Colonic mucosa (tissue), 4 donors: ENCODE data around the gene DNLZ. TPM values are rescaled to one million over a fixed set of nuclear protein-coding genes. Genes with fewer than 3 reads are reported as not detected.

ENCODE experiments used
- DNase-seq: peaks from one replicate; pipeline ENCODE4 v3.0.0-alpha.2; 2020
- H3K27ac ChIP-seq: fragments of 200-600 bp; one replicate; pipeline ENCODE4 v1.8.0; 2021
- H3K27me3 ChIP-seq: fragments of 200-600 bp; one replicate; pipeline ENCODE4 v1.8.0; 2021
- H3K36me3 ChIP-seq: fragments of 200-600 bp; one replicate; pipeline ENCODE4 v1.8.0; 2021
- H3K4me1 ChIP-seq: fragments of 200-600 bp; one replicate; pipeline ENCODE4 v1.8.0; 2021; ENCODE audit warnings: mild to moderate bottlenecking
- H3K4me3 ChIP-seq: fragments of 200-600 bp; one replicate; pipeline ENCODE4 v1.8.0; 2021
- H3K9ac ChIP-seq, 2 donors: one replicate each; pipeline ENCODE4 v1.7.0; 2013; ENCODE audit warnings: control low read depth in 2 of 2, low read depth in 2 of 2, low read length in 2 of 2
- H3K9me3 ChIP-seq: fragments of 200-600 bp; one replicate; pipeline ENCODE4 v1.8.0; 2021
- intact Hi-C: fragments of 100-400 bp; cut with DNase I; formaldehyde crosslinking; loops from one replicate; pipeline ENCODE4 v1.14.1; 2022
- total RNA-seq, 2 donors: library from RNA; stranded (reverse); fragmentation: NEBNext Ultra II Directional in 1 of 2; extraction: Animal tissue kit (Norgen Biotek cat#: 25700) in 1 of 2; gene quantifications; one replicate each; pipeline ENCODE4 v1.2.1, GENCODE V29; 2021
- TF ChIP-seq, protein P1 (sequence below): fragments of 200-600 bp; IDR thresholded peaks from one replicate; pipeline ENCODE4 v1.8.0; 2022; ENCODE audit warnings: antibody characterized with exemption, mild to moderate bottlenecking
- donor health status: healthy.
- donor health status: DM: no; HTN: no; CAD: no.
- donor health status: DM: no; HTN: no; CAD: no.

Gene DNLZ
- total RNA-seq, 2 donors from 2014 or later = 10.0 to 10.8 TPM

DNA sequence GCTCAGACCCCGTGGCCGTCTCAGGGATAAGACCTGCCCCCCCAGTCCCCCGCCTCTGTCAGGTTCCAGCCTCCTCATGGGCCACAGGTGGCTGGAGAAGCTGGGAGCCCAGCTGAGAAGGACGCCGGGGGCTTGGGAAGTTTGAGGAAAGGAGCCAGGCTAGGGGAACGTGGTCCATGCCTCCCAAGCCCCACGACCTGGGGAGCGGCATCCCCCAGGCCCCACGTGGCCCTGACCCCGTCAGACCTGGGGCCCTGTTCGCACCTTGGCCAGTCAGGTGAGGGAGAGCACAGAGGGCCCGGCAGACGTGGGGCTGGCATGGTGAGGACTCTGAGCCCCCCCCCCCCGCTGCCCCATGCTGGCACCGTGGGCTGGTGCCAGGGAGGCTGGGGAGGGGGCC is 32.5 kb downstream of the DNLZ start:
- TF ChIP-seq, protein P1, sequence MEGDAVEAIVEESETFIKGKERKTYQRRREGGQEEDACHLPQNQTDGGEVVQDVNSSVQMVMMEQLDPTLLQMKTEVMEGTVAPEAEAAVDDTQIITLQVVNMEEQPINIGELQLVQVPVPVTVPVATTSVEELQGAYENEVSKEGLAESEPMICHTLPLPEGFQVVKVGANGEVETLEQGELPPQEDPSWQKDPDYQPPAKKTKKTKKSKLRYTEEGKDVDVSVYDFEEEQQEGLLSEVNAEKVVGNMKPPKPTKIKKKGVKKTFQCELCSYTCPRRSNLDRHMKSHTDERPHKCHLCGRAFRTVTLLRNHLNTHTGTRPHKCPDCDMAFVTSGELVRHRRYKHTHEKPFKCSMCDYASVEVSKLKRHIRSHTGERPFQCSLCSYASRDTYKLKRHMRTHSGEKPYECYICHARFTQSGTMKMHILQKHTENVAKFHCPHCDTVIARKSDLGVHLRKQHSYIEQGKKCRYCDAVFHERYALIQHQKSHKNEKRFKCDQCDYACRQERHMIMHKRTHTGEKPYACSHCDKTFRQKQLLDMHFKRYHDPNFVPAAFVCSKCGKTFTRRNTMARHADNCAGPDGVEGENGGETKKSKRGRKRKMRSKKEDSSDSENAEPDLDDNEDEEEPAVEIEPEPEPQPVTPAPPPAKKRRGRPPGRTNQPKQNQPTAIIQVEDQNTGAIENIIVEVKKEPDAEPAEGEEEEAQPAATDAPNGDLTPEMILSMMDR = no peak

DNA sequence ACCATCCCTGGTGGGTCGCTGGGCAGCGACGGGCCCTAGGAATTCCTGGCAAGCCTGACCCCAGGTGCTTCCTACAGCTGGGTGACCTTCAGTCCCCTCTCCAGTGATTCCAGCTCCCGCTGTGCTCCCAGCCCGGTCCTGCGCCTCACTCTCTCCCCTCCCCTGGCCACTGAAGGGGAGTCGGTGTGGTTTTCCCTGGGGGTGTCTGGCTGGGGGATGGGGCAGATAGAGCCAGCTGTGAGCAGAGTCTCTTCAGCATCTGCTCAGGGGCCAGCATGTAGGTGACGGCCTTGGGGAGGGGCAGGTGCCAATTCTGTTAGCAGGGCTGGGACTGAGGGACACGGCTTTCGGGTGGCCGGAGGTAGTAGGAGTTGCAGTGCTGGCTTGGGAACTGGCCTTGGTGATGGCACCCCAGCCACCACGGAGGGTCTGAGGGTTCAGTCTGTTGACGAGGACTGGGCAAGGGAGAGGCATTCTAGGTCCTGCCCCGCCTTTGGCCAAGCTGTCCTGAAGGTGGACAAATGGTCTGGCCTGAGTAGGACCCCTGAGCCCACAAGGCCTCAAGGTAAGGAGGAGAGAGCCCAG is 33.0 kb downstream of the DNLZ start:
- no peak overlapping the region for H3K4me3 ChIP-seq
- intact Hi-C loops = loop anchor here (10.0 kb wide), 1 partner anchor 304 kb away; no protein-coding TSS in a partner anchor
- DNase-seq = no peak

More for the DNA sequence above, 32.5 kb downstream of the DNLZ start:
- Histone ChIP-seq H3K27ac (no peak overlapping the region), H3K4me3 (no peak overlapping the region), H3K9me3 (no peaks in the 10 kb centered on the region), H3K4me1 (no peaks in the 10 kb centered on the region), H3K36me3 (no peaks in the 10 kb centered on the region), H3K9ac (no peak overlapping the region), H3K27me3 (peaks cover 8% of the 10 kb centered on the region)
- intact Hi-C loops = loop anchor here (10.0 kb wide), 1 partner anchor 304 kb away; no protein-coding TSS in a partner anchor
- no peak for DNase-seq

DNA sequence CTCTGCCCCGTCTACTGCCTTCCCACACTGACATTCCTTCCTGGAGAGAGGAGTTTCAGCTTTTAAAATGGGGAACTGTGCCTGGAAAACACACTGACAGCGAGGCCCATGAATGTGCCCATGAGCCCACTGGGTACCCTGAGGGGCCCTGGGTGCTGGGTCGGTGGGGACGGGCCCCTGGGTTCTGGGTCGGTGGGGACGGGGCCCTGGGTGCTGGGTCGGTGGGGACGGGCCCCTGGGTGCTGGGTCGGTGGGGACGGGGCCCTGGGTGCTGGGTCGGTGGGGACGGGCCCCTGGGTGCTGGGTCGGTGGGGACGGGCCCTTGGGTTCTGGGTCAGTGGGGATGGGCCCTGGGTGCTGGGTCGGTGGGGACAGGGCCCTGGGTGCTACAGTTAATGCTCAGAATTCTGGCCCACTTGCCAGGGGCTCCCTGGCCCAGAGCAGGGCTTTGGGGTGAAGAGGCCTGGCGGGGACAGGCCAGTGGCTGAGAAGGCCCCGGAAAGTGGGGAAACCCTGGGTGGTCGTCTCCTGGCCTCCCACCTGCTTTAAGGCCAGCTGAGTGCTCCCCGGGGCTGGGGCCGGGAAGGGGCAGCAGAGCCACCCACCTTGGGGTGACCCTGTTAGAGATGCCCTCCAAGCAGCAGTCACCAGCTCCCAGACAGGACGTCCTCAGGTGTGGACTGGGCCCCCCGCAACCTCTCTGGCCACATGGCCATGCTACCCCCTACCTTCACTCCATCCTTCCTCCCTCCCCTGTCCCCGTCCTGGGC is 33.7 kb downstream of the DNLZ start:
- Histone ChIP-seq H3K9me3 (no peaks in the 10 kb centered on the region), H3K4me1 (no peaks in the 10 kb centered on the region), H3K27me3 (peaks cover 10% of the 10 kb centered on the region), H3K4me3 (no peak overlapping the region), H3K36me3 (no peaks in the 10 kb centered on the region), H3K9ac (no peak overlapping the region), H3K27ac (no peak overlapping the region)
- TF ChIP-seq, protein P1 = no peak
- no peak for DNase-seq
- intact Hi-C loops = loop anchor here (10.0 kb wide), 1 partner anchor 305 kb away; no protein-coding TSS in a partner anchor

More for the DNA sequence above, 33.0 kb downstream of the DNLZ start:
- no peaks in the 10 kb centered on the region for H3K4me1 ChIP-seq
- TF ChIP-seq, protein P1 = no peak
- H3K9ac ChIP-seq = no peak overlapping the region
- H3K27me3 ChIP-seq = peaks cover 10% of the 10 kb centered on the region
- no peaks in the 10 kb centered on the region for H3K36me3 ChIP-seq
- H3K9me3 ChIP-seq = no peaks in the 10 kb centered on the region
- H3K27ac ChIP-seq = no peak overlapping the region

DNA sequence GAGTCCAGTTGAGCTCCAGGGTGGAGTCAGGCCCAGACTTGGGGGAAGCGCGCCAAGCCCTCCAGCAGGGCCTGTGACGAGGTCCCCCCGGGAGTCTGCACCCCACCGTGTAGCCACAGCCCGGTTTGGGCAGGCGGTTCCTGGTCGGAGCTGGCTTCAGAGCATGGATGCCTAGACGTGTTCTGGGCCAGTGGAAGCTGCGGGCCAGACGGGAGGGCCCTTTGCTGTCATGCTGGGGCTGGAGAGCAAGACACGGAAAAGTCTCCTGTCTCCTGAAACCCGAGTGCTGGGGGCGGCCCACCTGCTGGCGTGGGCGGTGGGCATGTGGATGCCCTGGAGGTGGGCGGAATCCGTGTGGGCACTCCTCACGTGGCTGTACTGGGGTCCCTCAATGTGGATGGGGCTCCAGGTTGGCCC is 34.3 kb downstream of the DNLZ start:
- Histone ChIP-seq H3K9me3 (no peaks in the 10 kb centered on the region), H3K4me3 (no peak overlapping the region), H3K9ac (peak overlapping the region in 1 of 2 donors; percentile 71), H3K36me3 (no peaks in the 10 kb centered on the region), H3K4me1 (no peaks in the 10 kb centered on the region), H3K27ac (no peak overlapping the region), H3K27me3 (peaks cover 10% of the 10 kb centered on the region)
- TF ChIP-seq, protein P1 = no peak
- intact Hi-C loops = no loop called here
- DNase-seq = no peak

DNA sequence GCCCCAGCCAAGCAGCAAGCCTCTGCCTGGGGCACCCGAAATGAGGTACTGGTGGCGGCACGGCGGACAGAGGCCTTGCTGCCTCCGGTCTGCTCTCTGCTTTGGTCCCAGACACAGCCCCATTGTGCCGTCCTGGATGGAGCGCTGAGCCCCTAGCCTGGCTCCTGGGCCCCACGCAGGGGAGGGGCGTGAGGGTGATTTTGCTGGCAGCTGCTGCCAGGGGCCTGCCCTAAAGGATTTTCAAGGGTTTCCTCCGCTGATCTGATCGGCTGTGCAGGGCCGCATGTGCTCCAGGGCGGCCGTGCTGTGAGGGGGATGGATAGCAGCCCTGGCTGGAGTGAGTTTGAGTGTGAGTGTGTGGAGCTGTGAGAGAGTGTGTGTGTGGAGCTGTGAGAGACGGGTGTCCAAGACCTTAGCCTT is 34.9 kb downstream of the DNLZ start:
- H3K36me3 ChIP-seq = no peaks in the 10 kb centered on the region
- intact Hi-C loops = no loop called here
- no peaks in the 10 kb centered on the region for H3K4me1 ChIP-seq
- TF ChIP-seq, protein P1 = no peak
- H3K4me3 ChIP-seq = peak overlapping the region; percentile 45
- no peak overlapping the region for H3K27ac ChIP-seq
- no peaks in the 10 kb centered on the region for H3K9me3 ChIP-seq
- no peak for DNase-seq
- H3K9ac ChIP-seq = peak overlapping the region; percentile 51 to 71
- H3K27me3 ChIP-seq = peaks cover 10% of the 10 kb centered on the region
